MCF 10A (cell line): ENCODE data around the gene EFNA2. TPM values are rescaled to one million over a fixed set of nuclear protein-coding genes. Genes with fewer than 3 reads are reported as not detected.

Experiments
- BruUV-seq: library from RNA; stranded (reverse); fragments of 400-500 nt; replicated peaks from 2 replicates; lab custom pipeline; 2021; lab: Mats Ljungman, UMichigan
- CTCF ChIA-PET: fragments of 300-600 bp; sonication (Branson Sonifier 250); formaldehyde crosslinking; extraction: SDS; loops from one replicate; lab custom pipeline; 2021; ENCODE audit warnings: antibody characterized with exemption, inconsistent platforms; lab: Yijun Ruan, JAX
- POLR2A ChIA-PET: fragments of 300-600, 350-650 bp; sonication (Branson Sonifier 250); formaldehyde crosslinking; extraction: SDS; loops from one replicate; lab custom pipeline; 2020; ENCODE audit warnings: antibody characterized with exemption, inconsistent platforms; lab: Yijun Ruan, JAX
- DNase-seq: peaks from one replicate; pipeline ENCODE4 v3.0.0-alpha.2; 2018; ENCODE audit not compliant: unreplicated experiment
- H3K27ac Mint-ChIP-seq: one replicate; pipeline ENCODE4 v1.8.0; 2022; ENCODE audit warnings: mild to moderate bottlenecking, low read depth, mixed read lengths; ENCODE audit not compliant: unreplicated experiment
- H3K27me3 Mint-ChIP-seq: one replicate; pipeline ENCODE4 v1.8.0; 2022; ENCODE audit warnings: mixed read lengths; ENCODE audit not compliant: insufficient read depth, unreplicated experiment
- H3K36me3 Mint-ChIP-seq: one replicate; pipeline ENCODE4 v1.8.0; 2022; ENCODE audit warnings: mild to moderate bottlenecking, moderate library complexity, mixed read lengths; ENCODE audit not compliant: insufficient read depth, unreplicated experiment
- H3K4me1 Mint-ChIP-seq: one replicate; pipeline ENCODE4 v1.8.0; 2022; ENCODE audit warnings: mixed read lengths; ENCODE audit not compliant: insufficient read depth, unreplicated experiment
- H3K4me3 Mint-ChIP-seq: one replicate; pipeline ENCODE4 v1.8.0; 2022; ENCODE audit warnings: mild to moderate bottlenecking, moderate library complexity, mixed read lengths; ENCODE audit not compliant: unreplicated experiment
- H3K9me3 Mint-ChIP-seq: one replicate; pipeline ENCODE4 v1.8.0; 2022; ENCODE audit warnings: mixed read lengths; ENCODE audit not compliant: unreplicated experiment
- CTCF ChIP-seq: fragments of 200-600 bp; IDR thresholded peaks from one replicate; pipeline ENCODE4 v1.8.0; 2022; ENCODE audit warnings: antibody characterized with exemption, mild to moderate bottlenecking; ENCODE audit not compliant: unreplicated experiment
- intact Hi-C: fragments of 100-400 bp; cut with micrococcal nuclease; formaldehyde crosslinking; loops from 2 replicates; pipeline ENCODE4 v1.14.1; 2022
- total RNA-seq: library from RNA; stranded (reverse); gene quantifications from 2 replicates; pipeline ENCODE4 v1.2.3, GENCODE V29; 2022

The EFNA2 gene
- total RNA-seq, 1 experiment from 2014 or later = not detected

DNA sequence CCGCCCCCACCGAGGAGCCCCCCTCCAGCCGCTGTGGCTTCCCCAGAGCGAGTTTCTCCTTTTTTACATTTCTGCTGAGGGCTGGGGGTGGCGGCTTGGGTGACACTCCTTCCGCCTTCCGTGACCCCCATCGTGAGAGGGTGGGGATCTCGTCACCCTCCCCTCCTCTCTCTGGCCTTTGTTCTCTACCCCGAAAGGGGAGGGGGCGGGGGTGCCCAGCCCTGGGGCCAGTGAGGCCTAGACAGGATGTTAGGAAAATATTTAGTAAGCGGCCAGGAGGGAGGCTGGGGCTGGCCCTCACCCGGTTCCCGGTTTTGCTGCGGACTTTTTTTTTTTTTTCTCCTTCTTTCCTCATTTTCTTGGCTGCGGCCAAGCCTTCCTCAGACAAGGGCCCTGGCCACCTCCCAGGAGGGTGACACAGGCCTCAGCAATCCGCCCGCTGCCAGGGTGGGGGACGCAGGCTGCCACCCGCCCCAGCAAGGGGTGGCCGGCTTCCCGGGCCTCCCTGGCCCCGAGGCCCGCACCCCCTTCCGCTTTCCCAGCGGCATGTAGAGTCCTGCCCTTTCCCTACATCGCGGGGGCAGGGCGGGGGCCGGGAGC lies 33.4 kb upstream of the EFNA2 start:
- Mint-ChIP-seq H3K4me1 (peaks cover 7% of the 10 kb centered on the region), H3K27ac (peak overlapping the region; percentile 86), H3K36me3 (peaks cover 69% of the 10 kb centered on the region), H3K9me3 (no peaks in the 10 kb centered on the region), H3K4me3 (peak overlapping the region; percentile 86), H3K27me3 (no peaks in the 10 kb centered on the region)
- ChIA-PET CTCF (interaction anchor here (0.7 to 1.9 kb wide), 4 partner anchors 8 to 14 kb away, joined by 3 to 19 read pairs (median 12); no protein-coding TSS in a partner anchor), POLR2A (interaction anchor here (0.6 to 2.9 kb wide), 27 partner anchors 7 to 589 kb away, joined by 3 to 89 read pairs (median 4); partner anchors contain the start of genes ATP5F1D, CIRBP, CNN2 and FAM174C)
- intact Hi-C loops = no loop called here
- no peak for TF ChIP-seq CTCF
- peak; percentile 99 for DNase-seq
- no TSS peak for BruUV-seq

- intact Hi-C loops = no loop called here
- peaks cover 76% of the 10 kb centered on the region for H3K36me3 Mint-ChIP-seq
- CTCF ChIA-PET = interaction anchor here (0.6 to 1.9 kb wide), 4 partner anchors 9 to 238 kb away, joined by 3 to 19 read pairs (median 12); partner anchors contain the start of gene REEP6
- H3K9me3 Mint-ChIP-seq = no peaks in the 10 kb centered on the region
- no peaks in the 10 kb centered on the region for H3K27me3 Mint-ChIP-seq
- no peak for TF ChIP-seq CTCF
- H3K27ac Mint-ChIP-seq = peak overlapping the region; percentile 86
- POLR2A ChIA-PET = interaction anchor here (0.5 to 2.9 kb wide), 27 partner anchors 9 to 590 kb away, joined by 3 to 89 read pairs (median 4); partner anchors contain the start of genes ATP5F1D, CIRBP, CNN2 and FAM174C
- H3K4me1 Mint-ChIP-seq = peaks cover 14% of the 10 kb centered on the region
- peak; percentile 99 for DNase-seq
- peak overlapping the region; percentile 86 for H3K4me3 Mint-ChIP-seq
- no TSS peak for BruUV-seq
Measured at GRCh38 chr19:1252821-1253513, 32.7 kb upstream of the EFNA2 start.

DNA sequence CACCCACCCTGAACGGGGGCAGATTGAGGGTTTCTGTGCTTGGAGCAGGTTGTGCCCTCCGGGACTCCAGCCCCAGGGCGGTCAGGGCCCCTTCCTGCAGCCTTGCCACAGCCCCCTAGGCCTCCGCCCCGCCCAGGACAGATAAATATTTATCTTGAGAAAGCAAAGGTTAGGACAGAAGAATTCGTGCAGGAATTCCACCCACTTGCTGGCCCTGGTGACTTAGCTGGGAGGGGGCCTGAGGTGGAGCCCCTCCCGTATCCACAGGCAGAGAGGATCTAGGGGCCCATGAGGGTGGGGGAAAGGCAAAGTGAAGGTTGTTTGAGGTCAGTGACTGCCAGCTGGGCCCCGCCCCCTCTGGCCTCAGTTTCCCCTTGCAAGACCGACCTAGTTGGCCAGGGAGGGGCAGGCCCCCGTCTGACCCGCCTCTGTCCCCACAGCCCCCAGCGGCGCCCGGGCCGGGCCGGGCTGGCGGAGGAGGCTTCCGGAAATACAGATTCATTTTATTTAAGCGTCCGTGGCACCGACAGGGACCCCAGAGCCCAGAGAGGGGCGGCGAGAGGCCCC lies 32.1 kb upstream of the EFNA2 start:
- H3K27me3 Mint-ChIP-seq = no peaks in the 10 kb centered on the region
- H3K9me3 Mint-ChIP-seq = no peaks in the 10 kb centered on the region
- no peak for TF ChIP-seq CTCF
- peaks cover 82% of the 10 kb centered on the region for H3K36me3 Mint-ChIP-seq
- peak overlapping the region; percentile 86 for H3K4me3 Mint-ChIP-seq
- H3K4me1 Mint-ChIP-seq = peaks cover 14% of the 10 kb centered on the region
- H3K27ac Mint-ChIP-seq = peak overlapping the region; percentile 86
- no TSS peak for BruUV-seq
- no peak for DNase-seq
- ChIA-PET POLR2A (interaction anchor here (0.5 to 2.9 kb wide), 22 partner anchors 9 to 591 kb away, joined by 3 to 89 read pairs (median 4); partner anchors contain the start of genes ATP5F1D, CIRBP, FAM174C and RNF126), CTCF (interaction anchor here (0.6 to 1.9 kb wide), 4 partner anchors 10 to 237 kb away, joined by 3 to 19 read pairs (median 12); partner anchors contain the start of gene REEP6)
- intact Hi-C loops = no loop called here
